NB4 (cell line): Measurements from ENCODE around the gene RAMP2.
"Not testable (repeated sequence)": the region's sequence is repeated elsewhere in the genome, so short reads cannot be mapped to it uniquely, and the experiment has no call there.

Experiments used
- DNase-seq: peaks from one replicate; pipeline ENCODE4 v3.0.0; 2010; ENCODE audit warnings: low read depth
- H3K4me3 ChIP-seq: one replicate; pipeline ENCODE4 v1.5.1; 2011; ENCODE audit warnings: mild to moderate bottlenecking, low read depth, low read length, moderate library complexity
- MYC ChIP-seq: IDR thresholded peaks from 2 replicates; pipeline ENCODE4 v1.6.1; 2011; ENCODE audit warnings: low read depth, low read length
- POLR2A ChIP-seq: IDR thresholded peaks from 2 replicates; pipeline ENCODE4 v1.6.1; 2011; ENCODE audit warnings: mild to moderate bottlenecking; ENCODE audit not compliant: insufficient read length; ENCODE audit errors: extremely low read depth
- TF ChIP-seq, protein P1 (sequence below): IDR thresholded peaks from 2 replicates; pipeline ENCODE4 v1.6.1; 2011; ENCODE audit warnings: low read depth, low read length
- TF ChIP-seq, protein P2 (sequence below): IDR thresholded peaks from one replicate; pipeline ENCODE4 v1.5.1; 2012; ENCODE audit warnings: low read depth, low read length

The RAMP2 gene

GRCh38 chr17:42761638-42762037, 611 bp downstream of the RAMP2 start:
- no peak for DNase-seq
- TF ChIP-seq MYC (no peak), POLR2A (no peak)
- TF ChIP-seq, protein P1, sequence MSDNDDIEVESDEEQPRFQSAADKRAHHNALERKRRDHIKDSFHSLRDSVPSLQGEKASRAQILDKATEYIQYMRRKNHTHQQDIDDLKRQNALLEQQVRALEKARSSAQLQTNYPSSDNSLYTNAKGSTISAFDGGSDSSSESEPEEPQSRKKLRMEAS: no peak
- TF ChIP-seq, protein P2, sequence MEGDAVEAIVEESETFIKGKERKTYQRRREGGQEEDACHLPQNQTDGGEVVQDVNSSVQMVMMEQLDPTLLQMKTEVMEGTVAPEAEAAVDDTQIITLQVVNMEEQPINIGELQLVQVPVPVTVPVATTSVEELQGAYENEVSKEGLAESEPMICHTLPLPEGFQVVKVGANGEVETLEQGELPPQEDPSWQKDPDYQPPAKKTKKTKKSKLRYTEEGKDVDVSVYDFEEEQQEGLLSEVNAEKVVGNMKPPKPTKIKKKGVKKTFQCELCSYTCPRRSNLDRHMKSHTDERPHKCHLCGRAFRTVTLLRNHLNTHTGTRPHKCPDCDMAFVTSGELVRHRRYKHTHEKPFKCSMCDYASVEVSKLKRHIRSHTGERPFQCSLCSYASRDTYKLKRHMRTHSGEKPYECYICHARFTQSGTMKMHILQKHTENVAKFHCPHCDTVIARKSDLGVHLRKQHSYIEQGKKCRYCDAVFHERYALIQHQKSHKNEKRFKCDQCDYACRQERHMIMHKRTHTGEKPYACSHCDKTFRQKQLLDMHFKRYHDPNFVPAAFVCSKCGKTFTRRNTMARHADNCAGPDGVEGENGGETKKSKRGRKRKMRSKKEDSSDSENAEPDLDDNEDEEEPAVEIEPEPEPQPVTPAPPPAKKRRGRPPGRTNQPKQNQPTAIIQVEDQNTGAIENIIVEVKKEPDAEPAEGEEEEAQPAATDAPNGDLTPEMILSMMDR: no peak
- no peak overlapping the region for H3K4me3 ChIP-seq

DNA sequence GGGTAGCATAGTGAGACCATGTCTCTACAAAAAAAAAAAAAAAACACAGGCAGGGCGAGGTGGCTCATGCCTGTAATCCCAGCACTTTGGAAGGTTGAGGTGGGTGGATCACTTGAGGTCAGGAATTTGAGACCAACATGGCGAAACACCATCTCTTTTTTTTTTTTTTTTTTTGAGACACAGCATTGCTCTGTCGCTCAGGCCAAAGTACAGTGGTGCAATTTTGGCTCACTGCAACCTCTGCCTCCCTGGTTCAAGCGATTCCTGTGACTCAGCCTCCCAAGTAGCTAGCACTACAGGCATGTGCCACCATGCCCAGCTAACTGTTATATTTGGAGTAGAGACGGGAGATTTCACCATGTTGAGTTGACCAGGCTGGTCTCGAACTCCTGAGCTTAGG, 5.1 kb downstream of the RAMP2 start:
- TF ChIP-seq POLR2A (no peak), MYC (no peak)
- TF ChIP-seq, protein P1: no peak
- TF ChIP-seq, protein P2: no peak
- no peak overlapping the region for H3K4me3 ChIP-seq
- DNase-seq: no peak

GRCh38 chr17:42767512-42767911, 6.5 kb downstream of the RAMP2 start:
- no peak overlapping the region for H3K4me3 ChIP-seq
- TF ChIP-seq, protein P2: no peak
- TF ChIP-seq, protein P1: no peak
- TF ChIP-seq POLR2A: no peak
- DNase-seq: no peak

DNA sequence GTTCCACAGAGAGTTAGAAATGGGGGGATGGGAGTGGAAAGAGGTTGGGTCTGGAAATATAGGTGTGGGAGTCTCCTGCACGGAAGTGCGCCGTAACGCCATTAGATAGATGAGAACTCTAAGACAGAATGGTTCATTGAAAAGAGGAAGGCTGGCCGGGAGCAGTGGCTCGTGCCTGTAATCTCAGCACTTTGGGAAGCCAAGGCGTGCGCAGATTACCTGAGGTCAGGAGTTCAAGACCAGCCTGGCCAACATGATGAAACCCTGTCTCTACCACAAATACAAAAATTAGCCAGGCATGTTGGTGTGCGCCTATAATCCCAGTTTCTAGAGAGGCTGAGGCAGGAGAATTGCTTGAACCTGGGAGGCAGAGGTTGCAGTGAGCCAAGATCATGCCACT, 7.0 kb downstream of the RAMP2 start:
- not testable (repeated sequence) for H3K4me3 ChIP-seq, DNase-seq

DNA sequence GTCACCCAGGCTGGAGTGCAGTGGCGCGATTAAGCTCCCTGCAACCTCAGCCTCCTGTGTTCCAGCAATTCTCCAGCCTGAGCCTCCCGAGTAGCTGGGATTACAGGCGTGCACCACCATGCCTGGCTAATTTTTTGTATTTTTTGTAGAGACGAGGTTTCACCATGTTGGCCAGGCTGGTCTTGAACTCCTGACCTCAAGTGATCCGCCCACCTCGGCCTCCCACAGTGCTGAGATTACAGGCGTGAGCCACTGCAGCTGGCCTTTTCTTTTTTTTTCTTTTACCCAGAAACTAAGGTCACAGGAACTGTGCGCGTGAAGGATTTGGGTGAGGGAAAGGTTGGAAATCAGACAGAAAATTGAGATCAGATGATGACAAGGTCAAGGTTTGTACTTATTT, 8.9 kb downstream of the RAMP2 start:
- not testable (repeated sequence) for H3K4me3 ChIP-seq, DNase-seq

GRCh38 chr17:42772945-42773289, 11.9 kb downstream of the RAMP2 start:
- TF ChIP-seq POLR2A (no peak), MYC (no peak)
- TF ChIP-seq, protein P2: no peak
- TF ChIP-seq, protein P1: no peak
- DNase-seq: no peak
- H3K4me3 ChIP-seq: peak overlapping the region; percentile 92

- TF ChIP-seq MYC (peak; percentile 64), POLR2A (peak; percentile 90)
- TF ChIP-seq, protein P2: no peak
- TF ChIP-seq, protein P1: peak; percentile 29; the same call in 1 of the 2 replicates
- DNase-seq: peak; percentile 84
- peak within 1 kb of the TSS; percentile 92 for H3K4me3 ChIP-seq
Measured at GRCh38 chr17:42773290-42774035, 12.4 kb downstream of the RAMP2 start, which contains the start of gene VPS25. TSS of gene VPS25 (plus strand) at chr17:42773449. CDS start at chr17:42773476, 27 bp downstream.
